Measurements from ENCODE around the gene FAM184B.

The FAM184B gene

DNA sequence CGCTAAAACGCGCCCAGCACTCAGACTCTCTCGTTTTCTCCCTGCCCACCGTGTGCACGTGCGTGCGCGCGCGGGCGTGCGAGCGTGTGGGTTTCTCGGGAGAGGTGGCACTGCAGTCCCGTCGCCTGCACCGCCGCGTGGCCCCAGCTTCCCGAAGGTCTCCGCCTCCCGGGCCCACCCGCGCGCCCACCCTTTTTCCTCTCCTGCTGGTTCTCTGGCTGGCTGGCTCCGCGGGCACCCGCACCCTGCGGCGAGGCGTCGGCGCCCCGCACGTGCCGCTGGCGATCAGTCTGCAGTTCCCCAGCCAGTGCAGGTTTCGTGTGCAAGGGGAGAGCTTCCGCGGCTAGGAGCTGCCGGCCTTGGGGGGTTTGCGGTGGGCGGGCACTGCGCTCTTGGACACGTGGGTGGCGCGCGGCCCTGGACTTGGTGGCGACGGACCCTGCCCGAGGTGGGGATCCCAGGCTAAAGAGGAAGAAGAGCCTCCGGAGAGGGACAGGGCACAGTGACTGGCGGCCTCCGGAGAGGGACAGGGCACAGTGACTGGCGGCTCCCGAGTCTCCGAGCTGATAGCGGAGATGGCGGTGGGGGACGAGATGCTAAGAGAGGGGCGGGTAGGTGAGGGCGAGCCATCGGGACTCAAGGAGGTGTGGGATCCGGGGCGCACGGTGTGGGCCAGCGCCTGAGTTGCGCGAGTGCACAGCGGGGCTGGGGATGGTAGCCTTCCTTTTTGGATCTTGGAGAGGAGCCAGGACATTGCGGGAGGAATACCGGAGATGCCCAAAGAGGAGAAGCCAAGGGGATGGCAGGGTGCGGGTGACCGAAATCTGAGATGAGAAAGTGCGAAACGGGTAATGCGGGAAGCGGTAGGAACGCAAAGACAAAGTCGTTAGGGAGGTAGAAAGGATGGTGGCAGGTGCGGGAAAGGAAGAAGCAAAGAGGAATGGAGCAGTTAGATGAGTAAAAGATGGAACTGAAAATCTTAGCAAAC lies at the start of gene FAM184B:
TSS of gene FAM184B (minus strand) at position 322 of the 988 bp plus-strand sequence. CDS start 322 bp downstream, outside the sequence.
- DNase-seq = no peak

DNA sequence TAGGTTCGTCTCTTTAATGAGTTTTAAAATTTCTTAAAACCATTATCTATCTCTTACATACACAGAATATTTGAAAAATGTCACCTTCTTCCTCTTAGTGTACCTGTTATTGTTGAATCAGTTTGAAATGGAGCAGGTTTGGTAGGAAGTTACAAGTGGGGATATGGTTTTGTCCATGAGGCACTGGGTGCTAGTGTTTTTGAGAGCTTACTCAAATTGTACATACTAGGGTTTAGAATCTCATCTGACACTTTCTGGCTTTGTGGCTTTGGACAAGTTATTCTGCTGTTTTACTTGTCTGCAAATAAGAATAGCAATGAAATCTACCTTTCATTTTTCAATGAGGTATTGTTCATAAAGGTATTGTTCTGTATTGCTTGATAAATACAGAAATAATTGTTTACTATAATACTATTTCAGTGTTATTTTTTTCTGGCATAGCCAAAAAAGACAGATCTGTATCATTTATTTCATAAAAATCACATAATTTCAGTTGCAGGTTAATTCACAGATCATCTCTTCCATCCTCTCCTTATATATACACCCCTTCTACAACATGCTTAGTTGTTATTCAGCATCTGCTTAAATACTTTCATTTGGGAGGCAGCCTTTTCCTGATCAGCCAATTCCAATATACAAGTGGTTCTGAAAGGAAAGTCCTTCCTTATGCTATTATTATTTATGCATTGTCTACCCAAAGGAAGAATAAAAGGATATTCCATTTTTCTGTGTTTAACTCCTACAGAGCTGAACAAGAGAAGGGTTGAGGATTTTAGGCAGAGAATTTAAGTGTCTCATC lies 42.6 kb upstream of the FAM184B start:
- no peak for DNase-seq

DNA sequence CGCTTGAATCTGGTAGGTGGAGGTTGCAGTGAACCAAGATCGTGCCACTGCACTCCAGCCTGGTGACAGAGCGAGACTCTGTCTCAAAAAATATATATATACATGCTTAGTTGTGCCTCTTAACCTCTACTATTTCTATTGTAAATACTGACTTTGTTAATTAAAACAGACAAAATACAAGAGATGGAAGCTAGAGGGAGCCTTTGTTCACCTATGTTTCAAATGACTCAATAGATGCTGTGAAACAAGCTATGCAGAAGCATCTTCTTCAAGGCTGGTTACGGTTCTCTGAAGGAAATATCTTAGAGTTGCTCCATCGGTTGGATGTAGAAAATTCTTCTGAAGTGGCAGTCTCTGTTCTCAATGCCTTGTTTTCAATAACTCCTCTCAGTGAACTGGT lies 35.6 kb upstream of the FAM184B start:
- peak; percentile 65 for DNase-seq

DNA sequence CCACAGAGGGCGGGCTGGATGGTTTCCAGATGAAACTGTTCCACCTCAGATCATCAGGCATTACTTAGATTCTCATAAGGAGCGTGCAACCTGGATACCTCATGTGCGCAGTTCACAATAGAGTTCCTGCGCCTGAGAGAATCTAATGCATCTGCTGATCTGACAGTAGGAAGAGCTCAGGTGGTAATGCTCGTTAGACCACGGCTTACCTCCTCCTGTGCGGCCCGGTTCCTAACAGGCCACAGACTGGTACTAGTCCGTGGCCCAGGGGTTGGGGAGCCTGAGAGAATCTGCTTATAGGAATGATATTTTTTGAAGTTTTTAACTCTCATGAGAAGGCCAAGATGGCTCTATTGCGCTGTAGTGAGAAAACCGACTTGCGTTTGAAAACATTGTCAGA lies 34.7 kb upstream of the FAM184B start:
- no peak for DNase-seq

DNA sequence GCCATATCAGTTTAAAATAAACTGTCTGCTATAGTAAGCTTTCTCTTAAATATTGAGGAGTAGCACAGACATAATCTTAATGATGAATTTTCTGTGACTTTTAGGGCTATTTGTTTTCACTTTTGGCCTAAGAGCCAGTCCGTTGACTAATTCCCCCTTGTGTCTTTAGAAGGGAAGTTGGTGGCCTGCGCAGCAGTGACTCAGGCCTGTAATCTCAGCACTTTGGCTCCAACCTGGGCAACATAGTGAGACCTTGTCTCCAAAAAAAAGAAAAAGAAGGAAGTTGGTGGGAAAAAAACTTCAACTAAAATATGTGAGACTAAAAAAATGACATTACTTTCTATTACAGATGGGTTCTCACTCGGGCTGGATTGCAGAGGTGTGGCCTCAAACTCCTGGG lies 32.7 kb upstream of the FAM184B start:
- DNase-seq = no peak

DNA sequence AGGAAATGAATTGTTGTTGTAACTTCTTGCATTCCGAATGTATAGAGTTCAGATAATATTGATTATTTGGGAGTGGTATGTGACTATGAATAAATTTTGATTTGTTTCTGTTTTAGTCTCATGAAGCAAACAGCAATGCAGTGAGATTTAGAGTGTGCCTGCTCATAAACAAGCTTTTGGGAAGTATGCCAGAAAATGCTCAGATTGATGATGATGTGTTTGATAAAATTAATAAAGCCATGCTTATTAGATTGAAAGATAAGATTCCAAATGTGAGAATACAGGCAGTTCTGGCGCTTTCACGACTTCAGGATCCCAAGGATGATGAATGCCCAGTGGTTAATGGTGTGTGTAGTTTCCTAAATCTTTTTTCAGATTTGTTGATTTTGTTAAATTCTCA lies 31.4 kb upstream of the FAM184B start:
- no peak for DNase-seq

DNA sequence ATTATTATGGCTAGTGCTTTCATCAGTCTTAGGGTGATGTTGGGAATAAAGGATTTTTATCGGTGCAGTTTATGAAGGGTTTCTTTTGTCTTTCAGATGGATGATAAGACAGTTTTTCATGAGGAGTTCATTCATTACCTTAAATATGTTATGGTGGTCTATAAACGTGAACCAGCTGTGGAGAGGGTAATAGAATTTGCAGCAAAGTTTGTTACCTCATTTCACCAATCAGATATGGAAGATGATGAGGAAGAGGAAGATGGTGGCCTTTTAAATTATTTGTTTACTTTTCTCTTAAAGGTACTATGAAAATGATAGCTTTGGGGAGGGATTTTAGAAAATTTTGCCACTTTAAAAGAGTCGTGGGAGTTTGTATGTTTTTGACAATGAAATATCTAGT lies 30.7 kb upstream of the FAM184B start:
- DNase-seq = no peak

DNA sequence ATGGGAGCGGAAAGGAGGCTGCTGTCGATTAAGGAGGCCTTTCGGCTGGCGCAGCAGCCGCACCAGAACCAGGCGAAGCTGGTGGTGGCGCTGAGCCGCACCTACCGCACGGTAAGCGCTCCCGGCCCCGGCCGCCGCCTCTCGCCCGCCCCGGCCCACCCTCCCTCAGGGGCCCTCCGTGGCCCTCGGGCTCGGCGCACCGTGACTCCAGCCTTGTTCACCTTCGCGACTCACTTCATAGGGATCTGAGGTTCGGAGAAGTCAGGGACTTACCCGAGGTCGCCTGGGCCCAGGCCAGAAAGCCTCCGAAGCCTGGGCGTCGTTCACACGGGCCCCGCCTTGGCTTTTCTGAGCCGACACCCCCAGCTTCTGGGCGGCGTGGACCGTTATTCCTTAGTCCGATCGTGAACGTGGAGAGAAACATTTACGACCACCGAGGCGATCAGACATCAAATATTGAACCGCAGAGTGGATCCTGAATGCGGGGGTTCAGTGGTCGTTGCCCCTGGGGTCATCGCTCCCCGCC lies 29.7 kb upstream of the FAM184B start:
- no peak for DNase-seq

DNA sequence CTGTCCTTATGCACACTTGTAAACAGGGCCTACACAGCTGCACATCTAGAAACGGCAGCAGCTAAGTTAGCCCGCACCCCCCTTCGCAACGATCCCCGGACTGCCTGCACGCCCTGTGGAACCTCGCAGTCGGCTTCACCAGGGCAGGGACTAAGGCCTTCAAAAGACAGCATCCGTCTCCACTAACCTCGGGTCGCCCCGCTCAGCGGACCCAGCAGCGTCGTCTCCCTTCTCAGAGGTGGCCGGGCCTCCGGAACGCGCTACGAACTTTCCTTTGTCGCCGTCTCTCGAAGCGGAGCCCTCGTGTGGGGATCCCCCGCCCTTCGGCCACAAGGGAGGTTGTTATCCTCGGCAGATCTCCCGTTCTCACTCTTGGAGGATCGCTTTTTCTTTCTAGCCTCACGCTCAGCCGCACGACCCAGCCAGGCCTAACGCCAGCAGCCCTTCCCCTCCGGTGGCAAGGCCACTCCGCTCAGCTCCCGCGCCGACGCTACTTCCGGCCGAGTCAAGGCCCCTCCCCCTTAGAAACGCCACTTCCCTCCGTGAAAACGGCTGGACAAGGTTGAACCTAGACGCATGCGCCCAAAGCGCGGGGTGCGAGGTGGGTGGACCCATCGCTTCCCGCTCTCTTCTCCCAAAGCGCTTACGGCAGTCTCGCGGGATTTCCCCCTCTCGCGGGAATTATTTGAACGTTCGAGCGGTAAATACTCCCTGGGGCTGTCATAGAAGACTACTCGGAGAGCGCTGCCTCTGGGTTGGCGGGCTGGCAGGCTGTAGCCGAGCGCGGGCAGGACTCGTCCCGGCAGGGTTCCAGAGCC lies 29.0 kb upstream of the FAM184B start, which contains the start of the genes DCAF16 and NCAPG:
TSS of gene DCAF16 (minus strand) at position 498 of the 818 bp plus-strand sequence. CDS start 6,616 bp downstream, outside the sequence.
TSS of gene NCAPG (plus strand) at position 720 of the 818 bp plus-strand sequence. CDS start 99 bp downstream, outside the sequence.
- peak; percentile 99 for DNase-seq

DNA sequence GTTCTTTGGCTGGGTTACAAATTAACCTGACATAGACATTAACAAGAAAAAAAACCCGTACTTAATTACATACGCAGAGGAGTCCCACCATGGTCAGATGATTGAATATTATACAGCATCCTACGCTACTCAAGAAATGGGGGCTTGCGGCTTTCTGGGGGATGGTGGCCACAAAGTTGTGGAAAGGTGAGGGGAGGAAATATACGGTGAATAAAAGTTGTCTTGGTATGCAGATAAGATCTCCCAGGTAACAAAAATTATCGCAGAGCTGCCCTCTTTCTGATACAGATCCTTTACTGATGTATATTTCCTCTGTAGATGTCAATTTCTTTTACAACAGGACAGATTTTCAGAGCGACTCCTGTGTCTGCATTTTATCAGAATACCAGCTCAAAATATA lies 28.2 kb upstream of the FAM184B start:
- peak; percentile 20 for DNase-seq

DNA sequence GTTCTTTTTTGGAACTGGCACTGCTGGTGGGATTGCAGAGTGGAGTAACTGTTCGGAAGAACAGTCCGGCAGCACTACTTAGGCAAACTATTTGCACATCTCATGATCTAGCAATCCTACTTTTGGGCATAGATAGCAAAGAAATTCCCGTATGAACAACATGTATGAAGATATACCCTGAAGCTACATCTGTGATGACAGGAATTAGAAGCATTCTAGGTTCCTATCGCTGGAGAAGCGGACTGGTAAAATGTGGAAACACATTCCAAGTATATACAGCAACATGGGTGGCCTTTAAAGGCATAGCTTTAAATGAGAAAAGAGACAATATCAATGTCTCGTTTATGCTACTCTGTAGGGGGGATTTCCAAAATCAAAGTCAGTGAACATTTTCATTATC lies 26.0 kb upstream of the FAM184B start:
- DNase-seq = no peak

DNA sequence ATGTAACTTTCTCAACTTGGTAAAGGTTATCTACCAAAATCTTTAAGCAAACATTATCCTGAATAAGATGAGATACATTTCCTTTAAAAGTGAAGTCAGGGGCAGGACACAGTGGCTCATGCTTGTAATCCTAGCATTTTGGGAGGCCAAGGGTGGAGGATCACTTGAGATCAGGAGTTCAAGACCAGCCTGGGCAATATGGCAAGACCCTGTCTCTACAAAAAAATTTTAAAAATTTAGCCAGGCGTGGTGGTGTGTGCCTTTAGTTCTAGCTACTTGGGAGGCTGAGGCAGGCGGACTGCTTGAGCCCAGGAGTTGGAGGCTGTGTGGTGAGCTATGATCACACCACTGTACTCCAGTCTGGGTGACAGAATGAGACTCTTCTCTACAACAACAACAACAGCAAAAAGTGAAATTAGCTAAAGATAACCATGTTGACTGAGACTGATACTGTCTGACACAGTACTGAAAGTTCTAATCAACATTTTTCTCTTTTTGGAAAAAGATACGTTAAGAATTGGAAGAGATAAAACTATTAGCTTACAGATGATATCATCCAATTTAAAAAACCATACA lies 24.2 kb upstream of the FAM184B start:
- DNase-seq = no peak

DNA sequence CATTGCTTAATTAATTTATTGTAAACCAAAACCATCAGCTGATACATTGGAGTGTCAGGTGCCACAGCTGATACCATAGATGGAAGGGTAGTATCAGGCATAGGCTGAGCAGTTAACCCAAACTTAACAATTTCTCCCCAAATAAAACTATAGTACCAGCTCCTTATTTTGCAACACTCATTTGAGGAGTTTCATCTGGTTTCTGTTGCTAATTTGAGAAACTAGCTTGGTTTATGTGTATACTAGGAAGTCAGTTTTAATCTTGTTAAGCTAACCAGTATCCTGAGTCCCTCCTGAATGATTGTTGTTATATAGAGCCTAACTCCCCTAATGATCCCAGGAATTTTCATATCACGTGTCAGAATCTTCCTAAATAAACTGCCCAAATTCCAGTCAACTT lies 16.4 kb upstream of the FAM184B start:
- DNase-seq = no peak

DNA sequence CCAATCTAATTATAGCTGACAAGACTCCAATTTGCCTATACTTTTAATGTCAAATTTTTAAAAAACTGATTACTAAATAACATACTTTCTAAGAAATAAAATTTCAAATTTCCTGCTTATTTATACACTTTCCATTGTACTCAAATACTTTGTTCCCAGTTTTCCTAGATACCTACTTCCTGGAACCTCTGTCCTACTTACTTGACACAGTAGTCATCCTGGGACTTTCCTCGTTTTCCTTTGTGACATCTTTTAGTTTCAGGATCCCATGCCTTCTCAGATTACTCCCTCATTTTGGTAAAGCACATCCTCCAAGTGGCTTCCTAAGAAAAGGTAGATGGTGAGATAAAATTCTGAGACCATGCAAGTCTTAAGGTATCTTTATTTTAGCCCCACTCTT lies 13.3 kb upstream of the FAM184B start:
- no peak for DNase-seq

DNA sequence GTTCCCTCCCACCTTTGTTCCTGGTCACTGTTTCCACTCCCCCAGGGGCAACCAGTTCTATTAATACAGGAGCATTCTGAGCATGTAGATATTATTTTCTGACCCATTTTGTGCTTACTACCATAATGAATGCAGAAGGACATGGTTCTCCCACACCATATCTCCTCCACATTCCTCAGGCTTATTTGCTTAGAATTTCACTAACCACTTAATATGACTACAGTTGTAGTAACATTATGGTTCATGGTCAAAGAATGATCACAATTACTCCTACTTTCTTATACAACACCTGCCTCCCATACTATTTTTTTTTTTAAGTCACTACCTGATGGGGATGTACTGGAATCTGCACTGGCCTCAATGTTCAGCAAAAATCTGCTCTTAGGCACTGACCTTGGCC lies 7.5 kb upstream of the FAM184B start:
- DNase-seq = no peak

DNA sequence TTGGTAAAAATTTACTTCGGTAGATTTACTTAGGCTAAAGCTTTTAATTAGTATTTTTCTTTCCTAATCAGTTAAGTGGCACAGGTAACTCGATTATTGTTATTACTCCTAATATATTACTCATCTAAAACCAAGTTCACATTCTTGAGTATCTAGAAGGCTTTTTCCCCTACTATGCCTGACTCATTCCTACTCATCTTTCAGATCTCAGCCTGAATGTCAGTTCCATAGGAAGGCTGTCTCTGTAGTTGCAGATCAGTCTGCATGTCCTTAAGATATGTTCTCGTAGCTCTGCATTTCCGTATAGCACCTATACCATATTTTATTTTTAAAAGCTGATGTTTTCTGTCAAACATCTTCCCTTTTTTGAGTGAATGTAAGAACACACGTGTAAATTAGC lies 5.9 kb upstream of the FAM184B start:
- DNase-seq = no peak

DNA sequence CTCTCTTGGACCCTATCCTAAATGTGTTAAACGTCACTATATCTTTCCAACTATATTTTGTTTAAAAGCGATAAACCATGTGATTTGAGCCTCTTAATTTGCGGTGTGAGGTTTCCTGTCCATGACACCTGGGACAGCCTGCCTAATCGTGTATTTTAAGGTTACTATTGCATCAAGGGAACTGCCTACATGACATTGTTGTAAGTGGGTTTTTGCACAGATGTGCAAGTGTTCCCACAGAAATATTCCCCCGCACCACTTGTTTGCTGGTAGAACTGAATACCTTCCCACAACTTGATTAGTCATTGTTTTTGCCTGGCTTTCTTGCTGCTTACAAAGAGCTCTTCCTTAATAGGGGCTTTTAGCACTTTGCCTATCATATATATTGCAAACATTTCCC lies 5.1 kb upstream of the FAM184B start:
- DNase-seq = no peak

DNA sequence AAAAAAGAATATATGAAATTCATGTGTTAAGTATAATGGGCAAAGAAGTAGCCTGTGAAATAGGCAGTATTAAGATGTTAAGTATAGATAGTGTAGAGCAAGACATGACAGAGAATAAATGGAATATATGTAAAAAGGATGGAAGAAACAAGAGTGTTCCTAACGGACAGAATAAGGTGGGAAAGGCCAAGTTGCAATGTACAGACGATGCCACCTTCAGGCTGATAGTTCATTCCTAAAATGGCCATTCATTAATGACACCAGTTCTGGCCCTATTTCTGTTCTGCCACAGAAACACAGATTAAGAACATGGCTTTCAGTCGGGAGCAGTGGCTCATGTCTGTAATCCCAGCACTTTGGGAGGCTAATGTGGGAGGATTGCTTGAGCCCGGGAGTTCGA lies 4.4 kb upstream of the FAM184B start:
- no peak for DNase-seq

DNA sequence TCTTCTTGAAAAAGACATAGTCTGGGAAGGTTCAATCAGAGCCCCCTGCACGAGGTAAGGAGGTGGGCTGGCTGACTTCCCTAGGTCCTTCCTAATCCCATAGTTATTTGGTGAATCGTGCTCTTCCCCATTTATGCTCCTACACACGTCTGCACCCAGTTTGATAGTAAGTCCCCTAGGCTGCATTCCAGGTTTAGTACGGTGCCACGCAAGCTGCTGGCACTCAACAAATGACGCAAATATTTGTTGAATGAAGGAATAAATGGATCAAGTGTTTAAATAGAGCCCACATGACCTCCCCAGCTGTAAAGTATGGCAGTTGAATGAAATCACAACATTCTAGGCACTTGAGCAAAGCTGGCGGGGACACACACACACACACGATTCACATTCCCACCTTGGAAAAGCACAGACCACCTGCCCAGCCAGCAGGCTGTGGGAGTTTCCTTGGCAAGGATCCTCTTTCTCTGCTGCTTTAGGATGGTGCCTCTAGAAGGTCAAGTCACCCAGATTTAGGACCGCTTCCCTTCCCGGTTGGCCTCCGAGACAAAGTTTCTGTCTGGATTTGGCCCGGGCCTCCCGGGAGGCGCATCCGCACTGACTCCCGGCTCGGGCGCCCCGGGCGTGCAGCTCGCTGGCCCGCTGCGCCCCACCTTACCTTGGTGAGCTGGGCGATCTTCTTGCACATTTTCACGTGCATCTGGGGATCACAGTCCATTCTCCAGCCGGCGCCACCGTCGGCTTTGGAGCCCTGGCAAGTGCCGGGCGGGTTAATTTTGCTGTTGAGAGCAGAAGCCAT lies 721 bp downstream of the FAM184B start:
- DNase-seq = no peak

DNA sequence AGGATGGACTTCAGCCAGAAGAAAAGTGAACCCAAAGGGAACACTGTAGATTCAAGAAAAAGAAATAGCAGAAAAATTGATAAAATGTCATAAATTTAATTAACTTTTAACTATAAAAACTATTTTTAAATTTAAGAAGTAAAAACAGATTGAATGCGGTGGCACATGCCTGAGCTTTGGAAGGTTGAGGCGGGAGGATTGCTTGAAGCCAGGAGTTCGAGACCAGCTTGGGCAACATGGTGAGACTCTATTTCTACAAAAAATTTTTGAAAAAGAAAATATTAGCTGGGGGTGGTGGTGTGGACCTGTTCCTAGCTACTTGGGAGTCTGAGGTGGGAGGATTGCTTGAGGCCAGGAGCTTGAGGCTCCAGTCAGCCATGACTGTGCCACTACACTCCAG lies 3.0 kb downstream of the FAM184B start:
- DNase-seq = no peak

DNA sequence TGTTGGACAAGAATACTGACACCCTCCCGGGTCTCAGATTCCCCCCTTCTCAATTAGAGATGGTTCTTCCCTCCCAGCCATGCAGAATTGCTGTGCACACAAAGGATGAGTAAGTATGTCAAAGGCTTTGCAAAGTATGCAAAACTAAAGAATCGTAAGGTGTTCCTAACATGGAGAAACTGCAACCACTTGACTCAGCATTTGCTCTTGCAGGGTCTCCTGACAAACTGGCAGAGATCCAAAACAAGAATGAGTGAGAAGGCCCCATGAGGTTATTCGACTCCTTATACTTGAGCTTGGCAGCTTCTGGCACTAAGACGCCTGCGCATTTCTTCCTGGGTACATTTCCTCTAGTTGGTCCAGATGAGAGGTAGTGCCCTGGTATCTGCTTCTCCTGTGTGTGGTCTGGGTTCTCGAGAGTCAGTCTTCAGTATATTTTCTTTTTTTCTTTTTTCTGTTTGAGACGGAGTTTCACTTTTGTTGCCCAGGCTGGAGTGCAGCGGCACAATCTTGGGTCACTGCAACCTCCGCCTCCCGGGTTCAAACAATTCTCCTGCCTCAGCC lies 8.2 kb downstream of the FAM184B start:
- no peak for DNase-seq

Measured in CD4-positive, alpha-beta T cell treated with Interleukin-12 subunit alpha and Interleukin-12 subunit beta, for 1 hour (primary cell).